ENCODE measurements around the gene NHLH2. TPM values are rescaled to one million over a fixed set of nuclear protein-coding genes. Genes with fewer than 3 reads are reported as not detected.

The NHLH2 gene
- total and polyA plus RNA-seq, 10 of the 15 experiments (the other 5 are each of a cell fraction or from before 2014, with no cell fraction given) = 0.01 to 0.08 (median 0.05) TPM; not detected in 6

GRCh38 chr1:115882913-115883902, 42.3 kb upstream of the NHLH2 start:
- H3K4me1 ChIP-seq (ENCODE audit: control insufficient read depth, insufficient read depth, low read length) = no peaks in the 10 kb centered on the region
- WGBS (ENCODE audit: insufficient coverage, insufficient replicate concordance, low lambda C conversion rate, missing lambda C conversion rate) = 44% methylated on average over 8 of the region's 8 CpGs
- H3K9ac ChIP-seq (ENCODE audit: control insufficient read depth, insufficient read depth, low read length) = no peak overlapping the region
- ChIA-PET CTCF (no interaction called here), POLR2A (no interaction called here), SMC1A (ENCODE audit: uncharacterized antibody, unreplicated experiment) (no interaction called here), RAD21 (ENCODE audit: unreplicated experiment) (no interaction called here)
- H3K36me3 ChIP-seq (ENCODE audit: control insufficient read depth in 2 of 2, insufficient read depth in 2 of 2, low read length in 1 of 2) = no peaks in the 10 kb centered on the region
- no peaks in the 10 kb centered on the region for H3K79me2 ChIP-seq (ENCODE audit: control insufficient read depth, insufficient read depth, low read length)
- H3K4me3 ChIP-seq = no peak overlapping the region
- DNase-seq (ENCODE audit: low read depth, low spot score) = no peak
- peaks cover 2% of the 10 kb centered on the region in 2 experiments; a peak in 1 of 4 replicates for H3K27me3 ChIP-seq (replicated peaks in 1 of 2; ENCODE audit: control insufficient read depth in 2 of 2, insufficient read depth in 2 of 2, low read length in 1 of 2)
- TF ChIP-seq ZNF24 (IDR thresholded peaks at IDR 0.05) = no peak
- TF ChIP-seq HDAC6 (IDR thresholded peaks at IDR 0.05; ENCODE audit: unreplicated experiment) = no peak
- TF ChIP-seq MAX (IDR thresholded peaks at IDR 0.05; ENCODE audit: low read depth, low read length) = no peak
- TF ChIP-seq, protein P1, sequence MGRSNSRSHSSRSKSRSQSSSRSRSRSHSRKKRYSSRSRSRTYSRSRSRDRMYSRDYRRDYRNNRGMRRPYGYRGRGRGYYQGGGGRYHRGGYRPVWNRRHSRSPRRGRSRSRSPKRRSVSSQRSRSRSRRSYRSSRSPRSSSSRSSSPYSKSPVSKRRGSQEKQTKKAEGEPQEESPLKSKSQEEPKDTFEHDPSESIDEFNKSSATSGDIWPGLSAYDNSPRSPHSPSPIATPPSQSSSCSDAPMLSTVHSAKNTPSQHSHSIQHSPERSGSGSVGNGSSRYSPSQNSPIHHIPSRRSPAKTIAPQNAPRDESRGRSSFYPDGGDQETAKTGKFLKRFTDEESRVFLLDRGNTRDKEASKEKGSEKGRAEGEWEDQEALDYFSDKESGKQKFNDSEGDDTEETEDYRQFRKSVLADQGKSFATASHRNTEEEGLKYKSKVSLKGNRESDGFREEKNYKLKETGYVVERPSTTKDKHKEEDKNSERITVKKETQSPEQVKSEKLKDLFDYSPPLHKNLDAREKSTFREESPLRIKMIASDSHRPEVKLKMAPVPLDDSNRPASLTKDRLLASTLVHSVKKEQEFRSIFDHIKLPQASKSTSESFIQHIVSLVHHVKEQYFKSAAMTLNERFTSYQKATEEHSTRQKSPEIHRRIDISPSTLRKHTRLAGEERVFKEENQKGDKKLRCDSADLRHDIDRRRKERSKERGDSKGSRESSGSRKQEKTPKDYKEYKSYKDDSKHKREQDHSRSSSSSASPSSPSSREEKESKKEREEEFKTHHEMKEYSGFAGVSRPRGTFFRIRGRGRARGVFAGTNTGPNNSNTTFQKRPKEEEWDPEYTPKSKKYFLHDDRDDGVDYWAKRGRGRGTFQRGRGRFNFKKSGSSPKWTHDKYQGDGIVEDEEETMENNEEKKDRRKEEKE (IDR thresholded peaks at IDR 0.05) = no peak
- TF ChIP-seq GATAD2B (conservative IDR thresholded peaks at IDR 0.05; ENCODE audit: low read depth) = no peak
- intact Hi-C loops (cut with micrococcal nuclease; ENCODE audit: unreplicated experiment) (no loop called here), in situ Hi-C loops (cut with MboI) (no loop called here)
- no TSS peak for BruUV-seq (replicated peaks)
- no peak overlapping the region for H3K4me2 ChIP-seq (ENCODE audit: control insufficient read depth, insufficient read depth)
- no peak overlapping the region for H2AFZ ChIP-seq (ENCODE audit: control insufficient read depth, low read depth, low read length)
- no peak for FAIRE-seq
- no peak overlapping the region for H3K27ac ChIP-seq (ENCODE audit: control insufficient read depth, insufficient read depth)
- H3K9me3 ChIP-seq (replicated peaks; ENCODE audit: control insufficient read depth, insufficient read depth, low read length) = no peaks in the 10 kb centered on the region
- no peaks in the 10 kb centered on the region for H4K20me1 ChIP-seq (ENCODE audit: control insufficient read depth, insufficient read depth)
- ATAC-seq = no peak

All from GM12878 (cell line).